ENCODE results near the gene CNTLN. TPM values are rescaled to one million over a fixed set of nuclear protein-coding genes. Genes with fewer than 3 reads are reported as not detected.

Gene CNTLN
- total RNA-seq, 1 donor from 2014 or later: 16.7 TPM

GRCh38 chr9:17361378-17361777 lies 226.5 kb downstream of the CNTLN start:
- H3K9me3 Mint-ChIP-seq: peaks cover 2% of the 10 kb centered on the region
- no peaks in the 10 kb centered on the region for H3K4me1 Mint-ChIP-seq
- no peak for TF ChIP-seq CTCF (conservative IDR thresholded peaks at IDR 0.05)
- no peak overlapping the region for H3K27ac Mint-ChIP-seq (ENCODE audit: unreplicated experiment)
- no peaks in the 10 kb centered on the region for H3K27me3 Mint-ChIP-seq (ENCODE audit: low read depth)
- no peak overlapping the region for H3K4me3 Mint-ChIP-seq
- DNase-seq (ENCODE audit: low read depth, low spot score): no peak
- H3K36me3 Mint-ChIP-seq (ENCODE audit: low read depth): peaks cover 2% of the 10 kb centered on the region

- Mint-ChIP-seq H3K4me3 (no peak overlapping the region), H3K27me3 (ENCODE audit: low read depth) (no peaks in the 10 kb centered on the region), H3K4me1 (no peaks in the 10 kb centered on the region), H3K9me3 (peaks cover 4% of the 10 kb centered on the region), H3K36me3 (ENCODE audit: low read depth) (peaks cover 34% of the 10 kb centered on the region), H3K27ac (ENCODE audit: unreplicated experiment) (no peak overlapping the region)
- no peak for TF ChIP-seq CTCF (conservative IDR thresholded peaks at IDR 0.05)
- no peak for DNase-seq (ENCODE audit: low read depth, low spot score)
These were observed 232.2 kb downstream of the CNTLN start for GRCh38 chr9:17367035-17367434.

GRCh38 chr9:17380126-17380861 lies 245.5 kb downstream of the CNTLN start:
- TF ChIP-seq CTCF (conservative IDR thresholded peaks at IDR 0.05): no peak
- no peaks in the 10 kb centered on the region for H3K27me3 Mint-ChIP-seq (ENCODE audit: low read depth)
- no peaks in the 10 kb centered on the region for H3K4me1 Mint-ChIP-seq
- peaks cover 13% of the 10 kb centered on the region for H3K36me3 Mint-ChIP-seq (ENCODE audit: low read depth)
- DNase-seq (ENCODE audit: low read depth, low spot score): no peak
- no peak overlapping the region for H3K4me3 Mint-ChIP-seq
- no peaks in the 10 kb centered on the region for H3K9me3 Mint-ChIP-seq
- no peak overlapping the region for H3K27ac Mint-ChIP-seq (ENCODE audit: unreplicated experiment)

GRCh38 chr9:17387565-17387964 lies 252.7 kb downstream of the CNTLN start:
- DNase-seq (ENCODE audit: low read depth, low spot score): no peak
- no peak overlapping the region for H3K4me3 Mint-ChIP-seq
- H3K27ac Mint-ChIP-seq (ENCODE audit: unreplicated experiment): no peak overlapping the region
- H3K4me1 Mint-ChIP-seq: peaks cover 9% of the 10 kb centered on the region
- H3K27me3 Mint-ChIP-seq (ENCODE audit: low read depth): no peaks in the 10 kb centered on the region
- H3K9me3 Mint-ChIP-seq: no peaks in the 10 kb centered on the region
- TF ChIP-seq CTCF (conservative IDR thresholded peaks at IDR 0.05): no peak
- H3K36me3 Mint-ChIP-seq (ENCODE audit: low read depth): peaks cover 6% of the 10 kb centered on the region

GRCh38 chr9:17389026-17389425 lies 254.2 kb downstream of the CNTLN start:
- no peak overlapping the region for H3K4me3 Mint-ChIP-seq
- no peak for TF ChIP-seq CTCF (conservative IDR thresholded peaks at IDR 0.05)
- H3K27ac Mint-ChIP-seq (ENCODE audit: unreplicated experiment): no peak overlapping the region
- peaks cover 9% of the 10 kb centered on the region for H3K4me1 Mint-ChIP-seq
- DNase-seq (ENCODE audit: low read depth, low spot score): no peak
- peaks cover 3% of the 10 kb centered on the region for H3K36me3 Mint-ChIP-seq (ENCODE audit: low read depth)
- no peaks in the 10 kb centered on the region for H3K27me3 Mint-ChIP-seq (ENCODE audit: low read depth)
- H3K9me3 Mint-ChIP-seq: no peaks in the 10 kb centered on the region

All from neural crest cell (in vitro differentiated cells).